Cortex of kidney (tissue), 1 donor: ENCODE measurements around the gene RBBP8NL.

Experiments used
- DNase-seq: peaks from one replicate; lab custom pipeline; 2025; lab: John Stamatoyannopoulos, UW

Gene RBBP8NL

GRCh38 chr20:62408640-62409039, 18.7 kb downstream of the RBBP8NL start:
- no peak for DNase-seq

- DNase-seq, result no peak
These were observed 19.3 kb downstream of the RBBP8NL start for GRCh38 chr20:62408055-62408454.

GRCh38 chr20:62407221-62407992, 19.9 kb downstream of the RBBP8NL start, which contains the start of gene CABLES2:
Gene CABLES2, minus strand, starts transcription at chr20:62407285. Its CDS starts 9 bp downstream, at chr20:62407276.
- peak; percentile 79 for DNase-seq

GRCh38 chr20:62406635-62407176, 20.6 kb downstream of the RBBP8NL start:
- no peak for DNase-seq

GRCh38 chr20:62405981-62406513, 21.3 kb downstream of the RBBP8NL start:
- no peak for DNase-seq

GRCh38 chr20:62405108-62405980, 22.0 kb downstream of the RBBP8NL start:
- no peak for DNase-seq

GRCh38 chr20:62404761-62405107, 22.6 kb downstream of the RBBP8NL start:
- DNase-seq, result no peak

- no peak for DNase-seq
These were observed 23.1 kb downstream of the RBBP8NL start for GRCh38 chr20:62404112-62404665.

- no peak for DNase-seq
These were observed 24.0 kb downstream of the RBBP8NL start for GRCh38 chr20:62403331-62403730.

- DNase-seq, result no peak
These were observed 24.7 kb downstream of the RBBP8NL start for GRCh38 chr20:62402456-62403150.

GRCh38 chr20:62401331-62401779, 26.0 kb downstream of the RBBP8NL start:
- no peak for DNase-seq

- no peak for DNase-seq
These were observed 26.8 kb downstream of the RBBP8NL start for GRCh38 chr20:62400541-62400940.

- no peak for DNase-seq
These were observed 27.3 kb downstream of the RBBP8NL start for GRCh38 chr20:62400021-62400420.

- no peak for DNase-seq
These were observed 29.1 kb downstream of the RBBP8NL start for GRCh38 chr20:62398120-62398821.

GRCh38 chr20:62396367-62397239, 30.7 kb downstream of the RBBP8NL start:
- DNase-seq, result no peak

- no peak for DNase-seq
These were observed 31.8 kb downstream of the RBBP8NL start for GRCh38 chr20:62395311-62396242.

GRCh38 chr20:62394248-62395245, 32.8 kb downstream of the RBBP8NL start:
- DNase-seq, result no peak
